Left ventricle myocardium inferior (tissue), 1 donor: ENCODE measurements around the gene CMTR1. TPM values are rescaled to one million over a fixed set of nuclear protein-coding genes. Genes with fewer than 3 reads are reported as not detected.

ENCODE experiments used
- DNase-seq: peaks from one replicate; pipeline ENCODE4 v3.0.0-alpha.2; 2020
- H3K27ac ChIP-seq: fragments of 200-600 bp; replicated peaks from 2 replicates; pipeline ENCODE4 v1.8.0; 2021
- H3K27me3 ChIP-seq: fragments of 200-600 bp; 2 replicates; pipeline ENCODE4 v1.8.0; 2021; ENCODE audit warnings: low read depth
- H3K36me3 ChIP-seq: fragments of 200-600 bp; 2 replicates; pipeline ENCODE4 v1.8.0; 2021
- H3K4me1 ChIP-seq: fragments of 200-600 bp; 2 replicates; pipeline ENCODE4 v1.8.0; 2021
- H3K4me3 ChIP-seq: fragments of 200-600 bp; 2 replicates; pipeline ENCODE4 v1.8.0; 2021; ENCODE audit warnings: mild to moderate bottlenecking, moderate library complexity
- H3K9me3 ChIP-seq: fragments of 200-600 bp; replicated peaks from 2 replicates; pipeline ENCODE4 v1.8.0; 2021
- intact Hi-C: fragments of 100-400 bp; cut with micrococcal nuclease; formaldehyde crosslinking; loops from one replicate; pipeline ENCODE4 v1.11.0; 2022
- total RNA-seq: library from RNA; stranded (reverse); fragmentation: NEBNext Ultra II Directional; extraction: Animal tissue kit (Norgen Biotek cat#: 25700); gene quantifications from one replicate; pipeline ENCODE4 v1.2.1, GENCODE V29; 2021
- TF ChIP-seq, protein P1 (sequence below): fragments of 200-600 bp; IDR thresholded peaks from 2 replicates; pipeline ENCODE4 v1.8.0; 2021; ENCODE audit warnings: antibody characterized with exemption, mild to moderate bottlenecking, borderline replicate concordance
- donor health status: DM: no; HTN: yes; CAD: no; lungs with severe emphysema.

The CMTR1 gene
- total RNA-seq, 1 donor from 2014 or later = 34.4 TPM

DNA sequence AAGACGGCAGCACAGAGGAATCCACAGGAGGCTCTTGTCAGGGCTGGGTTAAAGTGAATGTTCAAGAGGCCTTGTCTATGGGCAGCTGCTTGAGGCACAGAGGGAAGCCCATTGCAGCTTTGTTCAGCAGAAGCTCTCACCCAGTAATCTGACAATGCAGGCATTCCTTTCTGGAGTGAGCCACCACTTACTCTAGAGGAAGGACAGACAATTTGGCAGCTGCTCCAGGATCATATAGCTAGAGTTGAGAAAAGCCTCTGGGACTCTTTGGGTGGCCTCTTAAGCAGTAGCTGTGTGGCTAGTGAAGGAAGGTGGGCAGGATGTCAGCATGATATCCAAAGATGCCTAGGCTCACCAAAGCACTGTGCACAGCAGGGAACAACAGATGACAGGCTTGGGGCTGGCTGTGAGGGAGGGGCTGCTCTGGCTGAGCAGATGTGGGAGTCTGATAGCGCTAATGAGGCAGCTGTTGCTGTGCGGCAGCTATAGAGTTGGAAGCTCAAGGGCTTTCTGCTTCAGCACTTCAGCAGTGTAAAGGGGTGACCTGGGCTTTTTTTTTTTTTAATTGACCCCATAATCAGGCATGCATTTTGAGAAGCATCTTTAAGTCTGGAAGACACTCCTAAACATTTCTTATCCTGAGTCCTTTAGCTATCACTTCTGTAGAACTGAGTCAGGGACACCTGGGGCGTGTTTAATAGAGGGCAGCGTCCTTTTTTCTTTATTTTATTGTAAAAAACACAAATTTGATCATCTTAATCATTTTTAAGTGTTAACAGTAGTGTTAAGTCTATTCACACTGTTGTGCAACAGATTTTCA, 27.2 kb downstream of the CMTR1 start:
- no peak for DNase-seq
- no peak overlapping the region for H3K27ac ChIP-seq
- H3K36me3 ChIP-seq = peaks cover 90% of the 10 kb centered on the region
- no peaks in the 10 kb centered on the region for H3K27me3 ChIP-seq
- intact Hi-C loops = no loop called here
- TF ChIP-seq, protein P1, sequence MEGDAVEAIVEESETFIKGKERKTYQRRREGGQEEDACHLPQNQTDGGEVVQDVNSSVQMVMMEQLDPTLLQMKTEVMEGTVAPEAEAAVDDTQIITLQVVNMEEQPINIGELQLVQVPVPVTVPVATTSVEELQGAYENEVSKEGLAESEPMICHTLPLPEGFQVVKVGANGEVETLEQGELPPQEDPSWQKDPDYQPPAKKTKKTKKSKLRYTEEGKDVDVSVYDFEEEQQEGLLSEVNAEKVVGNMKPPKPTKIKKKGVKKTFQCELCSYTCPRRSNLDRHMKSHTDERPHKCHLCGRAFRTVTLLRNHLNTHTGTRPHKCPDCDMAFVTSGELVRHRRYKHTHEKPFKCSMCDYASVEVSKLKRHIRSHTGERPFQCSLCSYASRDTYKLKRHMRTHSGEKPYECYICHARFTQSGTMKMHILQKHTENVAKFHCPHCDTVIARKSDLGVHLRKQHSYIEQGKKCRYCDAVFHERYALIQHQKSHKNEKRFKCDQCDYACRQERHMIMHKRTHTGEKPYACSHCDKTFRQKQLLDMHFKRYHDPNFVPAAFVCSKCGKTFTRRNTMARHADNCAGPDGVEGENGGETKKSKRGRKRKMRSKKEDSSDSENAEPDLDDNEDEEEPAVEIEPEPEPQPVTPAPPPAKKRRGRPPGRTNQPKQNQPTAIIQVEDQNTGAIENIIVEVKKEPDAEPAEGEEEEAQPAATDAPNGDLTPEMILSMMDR = no peak
- no peaks in the 10 kb centered on the region for H3K9me3 ChIP-seq
- H3K4me1 ChIP-seq = peaks cover 8% of the 10 kb centered on the region
- H3K4me3 ChIP-seq = no peak overlapping the region

DNA sequence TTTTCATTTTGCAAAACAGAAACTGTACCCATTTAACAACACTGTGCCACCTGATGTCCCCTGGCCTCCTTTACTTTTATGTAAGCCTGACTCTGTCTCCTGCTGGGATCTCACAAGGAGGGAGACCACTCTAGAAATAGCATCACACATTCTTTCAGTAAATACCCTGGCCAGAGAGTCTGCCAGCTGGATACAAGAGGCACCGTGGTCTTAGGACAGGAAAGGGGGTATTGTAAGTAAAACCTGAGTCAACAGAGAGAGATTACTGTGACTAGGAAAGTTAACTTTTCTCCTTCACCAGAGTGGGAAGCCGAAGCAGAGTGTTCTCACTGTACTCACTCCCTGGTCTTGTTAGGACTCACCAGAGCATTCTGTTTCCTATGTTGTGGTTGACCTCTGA, 27.8 kb downstream of the CMTR1 start:
- peaks cover 8% of the 10 kb centered on the region for H3K4me1 ChIP-seq
- H3K9me3 ChIP-seq = no peaks in the 10 kb centered on the region
- DNase-seq = no peak
- intact Hi-C loops = no loop called here
- TF ChIP-seq, protein P1 = no peak
- H3K27ac ChIP-seq = no peak overlapping the region
- no peaks in the 10 kb centered on the region for H3K27me3 ChIP-seq
- H3K36me3 ChIP-seq = peaks cover 90% of the 10 kb centered on the region
- H3K4me3 ChIP-seq = no peak overlapping the region

DNA sequence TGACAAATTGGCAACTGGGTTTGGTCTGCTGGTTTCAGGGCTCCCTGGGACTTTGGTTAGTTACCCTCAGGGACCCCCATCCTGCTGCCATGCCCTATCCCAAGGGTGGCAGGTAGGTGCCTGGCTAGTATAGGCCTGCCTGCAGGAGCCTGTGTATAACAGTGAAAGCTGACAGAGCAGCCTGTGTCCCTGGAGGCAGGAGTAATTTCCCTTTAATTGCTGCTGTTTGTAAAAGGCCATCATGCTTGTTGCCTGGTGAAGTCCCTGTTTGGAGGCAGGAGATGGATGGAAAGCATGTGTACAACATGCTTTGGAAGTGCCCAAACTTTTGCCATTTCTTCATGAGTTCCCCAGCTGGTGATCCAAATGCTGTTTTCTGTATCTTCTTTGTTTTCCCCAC, 30.1 kb downstream of the CMTR1 start:
- TF ChIP-seq, protein P1 = no peak
- no peak overlapping the region for H3K27ac ChIP-seq
- H3K4me3 ChIP-seq = no peak overlapping the region
- peaks cover 96% of the 10 kb centered on the region for H3K36me3 ChIP-seq
- DNase-seq = no peak
- H3K27me3 ChIP-seq = no peaks in the 10 kb centered on the region
- intact Hi-C loops = no loop called here
- H3K4me1 ChIP-seq = no peaks in the 10 kb centered on the region
- H3K9me3 ChIP-seq = peaks cover 19% of the 10 kb centered on the region

DNA sequence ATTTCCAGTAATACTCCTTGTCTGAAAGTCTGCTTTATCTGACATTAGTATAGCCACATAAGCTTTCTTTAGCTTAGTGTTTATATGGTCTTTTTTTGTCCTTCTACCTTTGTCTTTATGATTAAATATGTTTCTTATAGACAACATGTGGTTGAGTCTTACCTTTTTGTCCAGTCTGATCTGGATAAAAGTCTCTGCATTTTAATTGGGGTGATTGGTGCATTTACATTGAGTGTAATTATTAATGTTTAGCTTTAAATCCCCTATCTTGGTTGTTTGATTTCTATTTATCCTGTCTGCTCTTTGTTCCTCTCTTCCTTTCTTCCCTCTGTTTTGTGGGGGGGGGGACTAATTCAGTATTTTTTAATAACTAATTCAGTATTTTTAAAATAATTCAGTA, 34.7 kb downstream of the CMTR1 start:
- H3K27me3 ChIP-seq = no peaks in the 10 kb centered on the region
- H3K27ac ChIP-seq = no peak overlapping the region
- TF ChIP-seq, protein P1 = no peak
- H3K9me3 ChIP-seq = peaks cover 23% of the 10 kb centered on the region
- no peak overlapping the region for H3K4me3 ChIP-seq
- intact Hi-C loops = no loop called here
- peaks cover 5% of the 10 kb centered on the region for H3K4me1 ChIP-seq
- DNase-seq = no peak
- peaks cover 79% of the 10 kb centered on the region for H3K36me3 ChIP-seq

DNA sequence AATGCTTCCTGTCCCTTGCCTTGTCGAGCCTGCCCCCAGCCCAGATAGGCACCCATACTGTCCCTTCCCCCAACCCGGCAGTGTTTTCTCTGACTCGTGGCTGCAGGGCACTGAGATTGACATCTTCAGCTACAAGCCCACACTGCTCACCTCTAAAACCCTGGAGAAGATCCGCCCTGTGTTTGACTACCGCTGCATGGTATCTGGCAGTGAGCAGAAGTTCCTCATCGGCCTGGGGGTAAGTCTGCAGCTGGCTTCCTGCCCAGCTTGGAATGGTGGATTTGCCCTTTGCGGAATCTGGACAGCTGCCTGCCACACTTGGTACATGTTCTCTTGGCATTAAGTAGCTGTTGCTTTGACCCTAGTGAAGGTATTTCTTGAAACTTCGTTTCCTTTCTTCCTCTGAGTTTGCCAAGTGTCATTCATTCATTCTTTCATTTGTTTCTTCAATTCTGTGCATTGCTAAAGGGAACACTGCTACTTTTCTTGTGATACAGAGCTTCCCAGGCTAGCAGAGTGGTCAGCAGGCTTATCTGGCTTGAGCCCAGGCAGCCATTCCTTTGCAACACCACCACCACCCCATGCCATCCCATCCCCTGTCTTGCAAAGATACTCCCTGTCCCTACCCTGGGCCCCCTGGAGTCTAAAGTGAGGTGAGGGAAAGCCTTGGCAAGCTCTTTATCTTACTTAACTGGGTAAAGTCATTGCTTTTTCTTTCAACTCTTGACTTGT, 40.5 kb downstream of the CMTR1 start:
- Histone ChIP-seq H3K36me3 (peaks cover 83% of the 10 kb centered on the region), H3K4me3 (no peak overlapping the region), H3K9me3 (no peaks in the 10 kb centered on the region), H3K4me1 (peaks cover 27% of the 10 kb centered on the region), H3K27me3 (no peaks in the 10 kb centered on the region), H3K27ac (peak overlapping the region; percentile 79)
- peak; percentile 81 for DNase-seq
- TF ChIP-seq, protein P1 = no peak
- intact Hi-C loops = no loop called here
